Ovary (tissue), 9 donors: Measurements from ENCODE around the gene IFNAR2. TPM values are rescaled to one million over a fixed set of nuclear protein-coding genes. Genes with fewer than 3 reads are reported as not detected.

ENCODE experiments used
- DNase-seq, 5 donors: peaks; one replicate each; pipeline ENCODE4 v3.0.0-alpha.2; 2019 to 2020
- H3K27ac ChIP-seq, 2 donors: fragments of 200-600 bp; one replicate each; pipeline versions ENCODE4 v1.5.1 to v1.8.0; 2019 to 2022
- H3K27me3 ChIP-seq: fragments of 200-600 bp; one replicate; pipeline ENCODE4 v1.8.0; 2022
- H3K36me3 ChIP-seq: fragments of 200-600 bp; sonication (generic); one replicate; pipeline ENCODE4 v1.5.1; 2019
- H3K4me1 ChIP-seq: one replicate; pipeline ENCODE4 v1.8.1; 2013; ENCODE audit warnings: mild to moderate bottlenecking, moderate library complexity; ENCODE audit not compliant: insufficient read depth
- H3K4me3 ChIP-seq: fragments of 200-600 bp; sonication (generic); one replicate; pipeline ENCODE4 v1.5.1; 2017
- H3K9me3 ChIP-seq, 2 donors: fragments of 200-600 bp in 1 of 2; sonication (generic) in 1 of 2; one replicate each; pipeline versions ENCODE4 v1.5.1 to v1.8.1; 2013 to 2019; ENCODE audit warnings: mild to moderate bottlenecking in 1 of 2, moderate library complexity in 1 of 2
- EP300 ChIP-seq: sonication (generic); formaldehyde crosslinking; IDR thresholded peaks from one replicate; pipeline ENCODE4 v1.6.1; 2017; ENCODE audit warnings: antibody characterized with exemption
- POLR2A ChIP-seq: fragments of 450-650 bp; IDR thresholded peaks from one replicate; pipeline ENCODE4 v1.6.1; 2017; ENCODE audit warnings: antibody characterized with exemption, mild to moderate bottlenecking, moderate library complexity
- WGBS, 3 donors: extraction: QIAGEN DNeasy Blood & Tissue Kit in 1 of 3; methylation state at CpG; one replicate each; pipeline versions ENCODE4 v1.1.5 to v1.1.7; 2013 to 2017; 5-methylcytosine and 5-hydroxymethylcytosine counted together
- intact Hi-C, 4 donors: fragments of 100-400 bp; cut with DNase I; formaldehyde crosslinking; loops; one replicate each; pipeline versions ENCODE4 v1.11.0 to v1.15.1; 2022 to 2023
- polyA plus RNA-seq, 2 donors: library from polyadenylated mRNA; stranded (reverse); fragments of 200-250 nt in 1 of 2; fragments of 350-450 nt in 1 of 2; fragmentation: Illumina TruSeq in 1 of 2; extraction: RNeasy Lipid Tissue Mini Kit (QIAGEN cat#74804) in 1 of 2; gene quantifications; one replicate each; pipeline ENCODE4 v1.2.3, GENCODE V29; 2013 to 2014
- total RNA-seq, 7 donors: library from RNA; depleted of rRNA in 2 of 7; stranded (reverse); fragments of >200 nt in 2 of 7; fragmentation: NEBNext Ultra II Directional in 3 of 7; extraction: Animal tissue kit (Norgen Biotek cat#: 25700) in 3 of 7; gene quantifications; one replicate each; pipeline versions ENCODE4 v1.1.0 to v1.2.4, GENCODE V29; 2016 to 2023
- TF ChIP-seq, protein P1 (sequence below), 3 donors: fragments of 450-650 bp in 2 of 3; fragments of 200-600 bp in 1 of 3; IDR thresholded peaks; one replicate each; pipeline versions ENCODE4 v1.5.1 to v1.8.0; 2016 to 2022; ENCODE audit warnings: antibody characterized with exemption in 3 of 3, mild to moderate bottlenecking in 1 of 3
- donor health status: DM: no; HTN: no; CAD: no; lungs with moderate emphysema.
- donor health status: DM: no; HTN: no; CAD: no.
- donor health status: Bipolar disorder and iron deficiency.
- donor health status: DM: yes; HTN: yes; CAD: no.
- donor health status: DM: no; HTN: no; CAD: no.
- donor health status: DM: yes; HTN: yes; CAD: no.

Gene IFNAR2
- total and polyA plus RNA-seq, 9 donors, result 10.8 to 30.4 (median 20.5) TPM

DNA sequence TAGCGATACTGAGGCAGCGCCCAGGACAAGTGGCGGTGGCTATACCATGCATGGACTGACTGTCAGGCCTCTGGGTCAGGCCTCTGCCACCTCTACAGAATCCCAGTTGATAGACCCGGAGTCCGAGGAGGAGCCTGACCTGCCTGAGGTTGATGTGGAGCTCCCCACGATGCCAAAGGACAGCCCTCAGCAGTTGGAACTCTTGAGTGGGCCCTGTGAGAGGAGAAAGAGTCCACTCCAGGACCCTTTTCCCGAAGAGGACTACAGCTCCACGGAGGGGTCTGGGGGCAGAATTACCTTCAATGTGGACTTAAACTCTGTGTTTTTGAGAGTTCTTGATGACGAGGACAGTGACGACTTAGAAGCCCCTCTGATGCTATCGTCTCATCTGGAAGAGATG, 33.2 kb downstream of the IFNAR2 start:
- Histone ChIP-seq H3K9me3 (no peaks in the 10 kb centered on the region), H3K27ac (no peak overlapping the region), H3K4me1 (peaks cover 3% of the 10 kb centered on the region), H3K4me3 (no peak overlapping the region), H3K36me3 (no peaks in the 10 kb centered on the region), H3K27me3 (no peaks in the 10 kb centered on the region)
- no peak for DNase-seq
- no peak for TF ChIP-seq POLR2A
- TF ChIP-seq, protein P1, sequence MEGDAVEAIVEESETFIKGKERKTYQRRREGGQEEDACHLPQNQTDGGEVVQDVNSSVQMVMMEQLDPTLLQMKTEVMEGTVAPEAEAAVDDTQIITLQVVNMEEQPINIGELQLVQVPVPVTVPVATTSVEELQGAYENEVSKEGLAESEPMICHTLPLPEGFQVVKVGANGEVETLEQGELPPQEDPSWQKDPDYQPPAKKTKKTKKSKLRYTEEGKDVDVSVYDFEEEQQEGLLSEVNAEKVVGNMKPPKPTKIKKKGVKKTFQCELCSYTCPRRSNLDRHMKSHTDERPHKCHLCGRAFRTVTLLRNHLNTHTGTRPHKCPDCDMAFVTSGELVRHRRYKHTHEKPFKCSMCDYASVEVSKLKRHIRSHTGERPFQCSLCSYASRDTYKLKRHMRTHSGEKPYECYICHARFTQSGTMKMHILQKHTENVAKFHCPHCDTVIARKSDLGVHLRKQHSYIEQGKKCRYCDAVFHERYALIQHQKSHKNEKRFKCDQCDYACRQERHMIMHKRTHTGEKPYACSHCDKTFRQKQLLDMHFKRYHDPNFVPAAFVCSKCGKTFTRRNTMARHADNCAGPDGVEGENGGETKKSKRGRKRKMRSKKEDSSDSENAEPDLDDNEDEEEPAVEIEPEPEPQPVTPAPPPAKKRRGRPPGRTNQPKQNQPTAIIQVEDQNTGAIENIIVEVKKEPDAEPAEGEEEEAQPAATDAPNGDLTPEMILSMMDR (IDR thresholded peaks at IDR 0.05), result no peak
- no peak for TF ChIP-seq EP300
- WGBS, 3 donors, result 94 to 96% (median 96%) methylated on average over 11 of the region's 11 CpGs
- intact Hi-C loops, result no loop called here

- H3K36me3 ChIP-seq, result no peaks in the 10 kb centered on the region
- DNase-seq, result no peak
- no peak for TF ChIP-seq POLR2A
- no peak for TF ChIP-seq EP300
- TF ChIP-seq, protein P1 (IDR thresholded peaks at IDR 0.05), result no peak
- no peak overlapping the region for H3K4me3 ChIP-seq
- peaks cover 2% of the 10 kb centered on the region for H3K4me1 ChIP-seq
- intact Hi-C loops, result no loop called here
- H3K27me3 ChIP-seq, result no peaks in the 10 kb centered on the region
- no peaks in the 10 kb centered on the region for H3K9me3 ChIP-seq
- WGBS, 3 donors, result 87 to 90% (median 89%) methylated on average over 11 of the region's 11 CpGs
- H3K27ac ChIP-seq, result no peak overlapping the region
These were observed 34.8 kb downstream of the IFNAR2 start for GRCh38 chr21:33264561-33264960.

DNA sequence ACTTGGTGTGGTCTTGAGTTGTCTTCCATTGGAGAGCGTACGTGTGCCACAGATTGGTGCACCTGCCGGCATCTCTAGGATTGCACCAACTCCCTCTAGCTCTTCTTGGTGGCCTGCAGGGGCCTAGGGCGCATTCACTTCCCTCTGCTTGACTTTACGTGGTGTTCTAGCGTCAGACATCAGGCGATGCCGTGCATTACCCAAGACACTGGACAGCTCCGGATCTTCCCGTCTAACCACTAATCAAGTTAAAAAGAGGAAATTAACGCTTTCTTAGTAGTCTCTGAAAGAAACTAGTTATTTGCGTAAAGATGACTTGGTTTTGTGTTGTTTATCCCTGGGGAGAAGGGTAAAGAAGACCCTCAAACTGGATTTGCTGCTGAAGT, 35.9 kb downstream of the IFNAR2 start:
- WGBS, 3 donors, result 20 to 29% (median 24%) methylated on average over 12 of the region's 12 CpGs
- no peaks in the 10 kb centered on the region for H3K36me3 ChIP-seq
- H3K4me1 ChIP-seq, result peaks cover 2% of the 10 kb centered on the region
- TF ChIP-seq POLR2A (no peak), EP300 (no peak)
- TF ChIP-seq, protein P1 (IDR thresholded peaks at IDR 0.05), result no peak
- no peak overlapping the region for H3K27ac ChIP-seq
- H3K9me3 ChIP-seq, result no peaks in the 10 kb centered on the region
- H3K27me3 ChIP-seq, result no peaks in the 10 kb centered on the region
- intact Hi-C loops, result no loop called here
- DNase-seq, result no peak
- peak overlapping the region; percentile 93 for H3K4me3 ChIP-seq

DNA sequence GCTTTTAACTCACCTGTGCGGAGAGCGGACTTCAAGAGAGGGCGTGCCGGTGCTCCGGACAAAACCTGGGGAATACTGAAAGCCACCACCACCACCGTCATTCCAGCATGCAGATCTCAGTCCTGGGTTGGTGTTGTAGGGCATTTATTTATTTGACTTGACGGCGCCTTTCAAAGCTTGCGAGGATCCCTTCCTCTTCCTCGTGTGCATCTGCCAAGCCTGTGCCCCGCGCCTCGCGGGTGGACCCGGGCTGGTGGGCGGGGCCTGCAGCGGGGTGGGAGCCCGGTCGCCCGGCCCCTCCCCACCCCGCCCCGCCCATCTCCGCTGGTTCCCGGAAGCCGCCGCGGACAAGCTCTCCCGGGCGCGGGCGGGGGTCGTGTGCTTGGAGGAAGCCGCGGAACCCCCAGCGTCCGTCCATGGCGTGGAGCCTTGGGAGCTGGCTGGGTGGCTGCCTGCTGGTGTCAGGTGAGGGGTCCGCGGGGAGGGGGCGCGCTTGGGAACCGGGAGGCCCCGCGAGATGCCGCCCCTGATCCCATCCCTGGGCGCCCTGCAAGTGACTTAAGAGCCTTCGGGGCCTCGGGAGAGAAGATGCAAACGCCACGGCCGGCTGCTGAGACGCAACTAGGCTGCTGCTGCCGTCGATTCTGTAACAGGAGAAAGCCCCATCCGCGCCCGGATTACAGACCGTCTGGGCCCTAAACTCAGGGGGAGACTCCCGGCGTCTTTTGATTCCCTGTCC, 36.5 kb downstream of the IFNAR2 start, which contains the start of gene IL10RB:
Gene IL10RB, plus strand, starts transcription at position 318 of the 739 bp plus-strand sequence. Its CDS starts 99 bp downstream, at position 417.
- Histone ChIP-seq H3K27ac (peak within 1 kb of the TSS; percentile 24 to 70), H3K36me3 (no peaks in the 10 kb centered on the region), H3K9me3 (no peaks in the 10 kb centered on the region), H3K4me3 (peak within 1 kb of the TSS; percentile 93), H3K4me1 (peaks cover 2% of the 10 kb centered on the region), H3K27me3 (no peaks in the 10 kb centered on the region)
- intact Hi-C loops, result no loop called here
- 0 to 1% (median 1%) methylated on average over 43 to 60 of the region's 60 CpGs for WGBS, 3 donors
- TF ChIP-seq, protein P1 (IDR thresholded peaks at IDR 0.05), result no peak
- TF ChIP-seq POLR2A (peak; percentile 48), EP300 (no peak)
- peak; percentile 62 to 81 (median 75) for DNase-seq
